GM10266 (cell line): Measurements from ENCODE around the gene CECR2.
"Not testable (repeated sequence)": the region's sequence is repeated elsewhere in the genome, so short reads cannot be mapped to it uniquely, and the experiment has no call there.

Experiments used
- DNase-seq: peaks from one replicate; pipeline ENCODE4 v3.0.0; 2012; ENCODE audit errors: extremely low spot score
- CTCF ChIP-seq: IDR thresholded peaks from 2 replicates; pipeline ENCODE4 v1.5.1; 2012; ENCODE audit warnings: mild to moderate bottlenecking, low read depth; ENCODE audit not compliant: control insufficient read depth, insufficient read depth; ENCODE audit errors: missing control alignments

The CECR2 gene

DNA sequence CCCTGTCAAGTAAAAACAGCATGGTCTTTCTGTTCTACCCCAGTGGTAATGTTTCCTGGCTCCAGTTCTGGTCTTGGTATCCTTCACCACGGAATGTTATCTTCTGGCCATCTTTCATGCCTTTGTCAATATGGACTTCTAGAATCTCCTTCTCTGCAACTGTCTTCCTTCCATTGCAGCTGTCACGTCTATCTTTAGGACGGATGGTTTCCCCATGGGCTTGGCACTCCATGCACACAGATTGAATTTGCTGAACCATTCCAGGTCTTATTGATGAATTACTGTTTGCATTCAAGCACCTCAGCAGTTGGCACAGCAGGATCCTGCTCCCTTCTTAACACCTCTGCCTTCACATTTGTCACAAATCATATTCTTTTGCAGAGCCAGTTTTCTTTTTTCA lies 149.1 kb downstream of the CECR2 start:
- TF ChIP-seq CTCF = no peak
- no peak for DNase-seq

- not testable (repeated sequence) for DNase-seq
These were observed 152.7 kb downstream of the CECR2 start for GRCh38 chr22:17521971-17522370.

GRCh38 chr22:17523925-17524324 lies 154.7 kb downstream of the CECR2 start:
- no peak for DNase-seq
- TF ChIP-seq CTCF = no peak

DNA sequence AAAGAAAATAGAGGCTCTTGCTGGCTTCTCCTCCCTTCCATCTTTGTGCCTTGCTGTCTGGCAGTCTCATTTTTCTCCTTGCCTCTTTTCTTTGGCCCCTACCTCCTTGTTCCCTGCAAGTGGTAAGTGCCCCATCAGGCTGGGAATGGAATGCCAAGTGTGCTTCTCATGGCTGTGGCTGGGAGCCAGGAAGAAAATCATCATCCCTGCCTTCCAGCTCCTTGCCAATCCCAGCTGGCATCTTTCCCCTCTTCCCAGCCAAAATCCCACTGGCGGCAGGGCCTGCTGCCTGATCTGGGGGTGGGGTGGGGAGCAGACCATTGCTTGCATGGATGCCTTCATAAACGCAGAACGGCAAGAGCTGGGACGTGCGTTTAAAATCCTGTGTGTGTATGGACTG lies 167.0 kb downstream of the CECR2 start:
- TF ChIP-seq CTCF = no peak
- DNase-seq = no peak

- DNase-seq = no peak
- TF ChIP-seq CTCF = no peak
These were observed 167.9 kb downstream of the CECR2 start for GRCh38 chr22:17537155-17537554.

DNA sequence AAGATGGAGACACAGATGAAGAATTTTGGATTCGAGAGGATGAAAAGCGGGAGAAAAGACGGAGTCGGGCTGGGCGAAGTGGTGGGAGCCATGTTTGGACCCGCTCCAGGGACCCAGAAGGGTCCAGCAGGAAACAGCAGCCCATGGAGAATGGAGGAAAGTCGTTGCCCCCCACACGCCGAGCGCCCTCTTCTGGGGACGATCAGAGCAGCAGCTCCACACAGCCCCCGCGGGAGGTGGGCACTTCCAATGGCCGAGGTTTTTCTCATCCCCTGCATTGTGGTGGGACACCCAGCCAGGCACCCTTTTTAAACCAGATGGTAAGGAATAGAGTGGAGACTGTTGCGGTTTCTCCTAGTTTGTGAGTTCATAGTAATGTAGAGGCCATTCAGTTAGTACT lies 171.2 kb downstream of the CECR2 start:
- no peak for DNase-seq
- peak; percentile 8 for TF ChIP-seq CTCF

DNA sequence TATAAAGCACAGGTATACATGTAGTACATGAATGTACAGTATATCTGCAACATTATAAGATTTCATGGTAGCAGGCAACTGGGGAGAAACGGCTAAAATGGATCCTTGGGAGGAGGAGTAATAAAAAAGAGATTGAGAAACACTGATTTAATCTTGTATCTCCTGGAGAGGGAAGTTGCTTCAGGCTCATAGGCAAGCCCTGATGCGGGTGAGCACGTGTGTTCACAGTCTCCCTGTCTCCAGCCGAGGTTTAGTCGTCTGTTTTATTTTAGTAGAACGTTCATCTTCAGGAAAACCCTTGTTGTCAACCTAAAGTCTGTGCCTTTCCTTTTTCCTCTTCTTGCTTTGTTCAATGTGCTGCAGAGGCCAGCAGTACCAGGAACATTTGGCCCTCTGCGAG lies 172.2 kb downstream of the CECR2 start:
- TF ChIP-seq CTCF = no peak

GRCh38 chr22:17542452-17542851 lies 173.2 kb downstream of the CECR2 start:
- TF ChIP-seq CTCF = no peak
- DNase-seq = no peak

More for the DNA sequence above, 172.2 kb downstream of the CECR2 start:
- DNase-seq = no peak
